ENCODE measurements around the gene CELF4.

DNA sequence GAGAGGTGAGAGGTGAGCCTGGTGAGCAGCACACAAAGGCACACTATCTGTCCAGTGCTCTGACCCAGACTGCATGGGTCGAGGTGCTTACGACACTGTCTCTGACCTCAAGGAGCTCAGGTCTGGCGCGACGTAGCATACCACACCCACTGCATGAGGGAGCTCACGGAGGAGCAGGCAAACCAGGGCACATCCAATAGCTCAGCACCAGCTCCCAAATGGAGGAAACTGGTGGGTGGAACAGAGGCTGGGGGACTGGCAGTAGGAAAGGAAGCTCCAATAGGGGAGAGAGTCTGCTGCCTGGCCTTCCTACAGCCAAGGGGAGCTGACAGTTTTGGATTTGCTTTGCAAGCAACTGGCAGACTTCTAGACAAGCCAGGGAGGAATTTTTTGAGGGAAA, 36.3 kb downstream of the CELF4 start:
- TF ChIP-seq, protein P1, sequence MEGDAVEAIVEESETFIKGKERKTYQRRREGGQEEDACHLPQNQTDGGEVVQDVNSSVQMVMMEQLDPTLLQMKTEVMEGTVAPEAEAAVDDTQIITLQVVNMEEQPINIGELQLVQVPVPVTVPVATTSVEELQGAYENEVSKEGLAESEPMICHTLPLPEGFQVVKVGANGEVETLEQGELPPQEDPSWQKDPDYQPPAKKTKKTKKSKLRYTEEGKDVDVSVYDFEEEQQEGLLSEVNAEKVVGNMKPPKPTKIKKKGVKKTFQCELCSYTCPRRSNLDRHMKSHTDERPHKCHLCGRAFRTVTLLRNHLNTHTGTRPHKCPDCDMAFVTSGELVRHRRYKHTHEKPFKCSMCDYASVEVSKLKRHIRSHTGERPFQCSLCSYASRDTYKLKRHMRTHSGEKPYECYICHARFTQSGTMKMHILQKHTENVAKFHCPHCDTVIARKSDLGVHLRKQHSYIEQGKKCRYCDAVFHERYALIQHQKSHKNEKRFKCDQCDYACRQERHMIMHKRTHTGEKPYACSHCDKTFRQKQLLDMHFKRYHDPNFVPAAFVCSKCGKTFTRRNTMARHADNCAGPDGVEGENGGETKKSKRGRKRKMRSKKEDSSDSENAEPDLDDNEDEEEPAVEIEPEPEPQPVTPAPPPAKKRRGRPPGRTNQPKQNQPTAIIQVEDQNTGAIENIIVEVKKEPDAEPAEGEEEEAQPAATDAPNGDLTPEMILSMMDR (IDR thresholded peaks at IDR 0.05) = no peak
- TF ChIP-seq POLR2A (IDR thresholded peaks at IDR 0.05) (no peak), EP300 (IDR thresholded peaks at IDR 0.05) (no peak)
